B cell (primary cell): ENCODE results near the gene ZNF692. TPM values are rescaled to one million over a fixed set of nuclear protein-coding genes. Genes with fewer than 3 reads are reported as not detected.

Source experiments
- ATAC-seq: fragments of 200-7000 bp; cut with Tn5 transposase; one replicate; pipeline ENCODE4 v1.10.0; 2021; ENCODE audit warnings: low read depth, mild to moderate bottlenecking, moderate number of reproducible peaks, moderate library complexity
- CTCF ChIA-PET: fragments of 350-600 bp; sonication (Branson Sonifier 250); formaldehyde crosslinking; loops from one replicate; lab custom pipeline; 2021; ENCODE audit warnings: antibody characterized with exemption, inconsistent platforms; lab: Charles Lee
- POLR2A ChIA-PET: fragments of 350-600 bp; sonication (Branson Sonifier 250); formaldehyde crosslinking; loops from one replicate; lab custom pipeline; 2021; ENCODE audit warnings: antibody characterized with exemption; lab: Charles Lee
- DNase-seq: peaks from one replicate; pipeline ENCODE4 v3.0.0; 2013
- H2AFZ ChIP-seq: 2 replicates; pipeline ENCODE4 v1.6.1; 2012; ENCODE audit warnings: mild to moderate bottlenecking, low read depth, low read length; ENCODE audit not compliant: insufficient read depth, poor library complexity, severe bottlenecking
- H3K27ac ChIP-seq, 2 donors: 1 replicate in 1 of 2; 2 replicates in 1 of 2; pipeline ENCODE4 v1.5.1; 2012 to 2013; ENCODE audit warnings: low read length in 2 of 2, mild to moderate bottlenecking in 2 of 2, moderate library complexity in 1 of 2
- H3K27me3 ChIP-seq, 4 experiments: fragments of 200-600 bp in 1 of 4; sonication (generic) in 1 of 4; replicated peaks in 1 of 4; 1 replicate in 2 of 4; 2 replicates in 2 of 4; pipeline versions ENCODE4 v1.6.1 to v1.7.0; 2013 to 2016; ENCODE audit warnings: low read length in 3 of 4, mild to moderate bottlenecking in 2 of 4, mixed read lengths in 1 of 4, moderate library complexity in 1 of 4; ENCODE audit not compliant: insufficient read depth in 4 of 4, control insufficient read depth in 3 of 4; ENCODE audit errors: control extremely low read depth in 1 of 4
- H3K36me3 ChIP-seq, 2 experiments: replicated peaks in 1 of 2; 1 replicate in 1 of 2; 2 replicates in 1 of 2; pipeline versions ENCODE4 v1.6.1 to v1.7.1; 2013; ENCODE audit warnings: low read length in 1 of 2; ENCODE audit not compliant: insufficient read depth in 2 of 2, control insufficient read depth in 1 of 2; ENCODE audit errors: control extremely low read depth in 1 of 2, extremely low read depth in 1 of 2
- H3K4me1 ChIP-seq, 2 donors: fragments of 200-600 bp in 1 of 2; sonication (generic) in 1 of 2; 1 replicate in 1 of 2; 2 replicates in 1 of 2; pipeline versions ENCODE4 v1.5.1 to v1.6.1; 2013 to 2017; ENCODE audit warnings: low read length in 2 of 2; ENCODE audit not compliant: control insufficient read depth in 2 of 2, insufficient read depth in 2 of 2
- H3K4me2 ChIP-seq: replicated peaks from 2 replicates; pipeline ENCODE3; 2012; ENCODE audit warnings: mild to moderate bottlenecking, low read depth, low read length; ENCODE audit not compliant: poor library complexity, severe bottlenecking
- H3K4me3 ChIP-seq, 5 experiments: fragments of 200-600 bp in 1 of 5; sonication (generic) in 1 of 5; 1 replicate in 3 of 5; 2 replicates in 2 of 5; pipeline versions ENCODE4 v1.5.1 to v1.7.0; 2011 to 2016; ENCODE audit warnings: low read length in 4 of 5, mild to moderate bottlenecking in 4 of 5, low read depth in 2 of 5, control low read depth in 1 of 5, moderate library complexity in 1 of 5; ENCODE audit not compliant: insufficient read depth in 1 of 5; ENCODE audit errors: control extremely low read depth in 1 of 5, extremely low read depth in 1 of 5
- H3K79me2 ChIP-seq: fragments of 200-600 bp; sonication (generic); one replicate; pipeline ENCODE4 v1.6.0; 2016; ENCODE audit warnings: low read length; ENCODE audit not compliant: control insufficient read depth, insufficient read depth
- H3K9ac ChIP-seq: fragments of 200-600 bp; sonication (generic); 2 replicates; pipeline ENCODE4 v1.6.1; 2017; ENCODE audit warnings: mild to moderate bottlenecking, low read length, moderate library complexity
- H3K9me3 ChIP-seq, 3 donors: one replicate each; pipeline versions ENCODE4 v1.6.1 to v1.7.1; 2013; ENCODE audit warnings: low read length in 2 of 3; ENCODE audit not compliant: control insufficient read depth in 2 of 3, insufficient read depth in 1 of 3; ENCODE audit errors: control extremely low read depth in 1 of 3
- H4K20me1 ChIP-seq: 2 replicates; pipeline ENCODE4 v1.6.0; 2012; ENCODE audit warnings: mild to moderate bottlenecking, low read length; ENCODE audit not compliant: insufficient read depth, control insufficient read depth, poor library complexity, severe bottlenecking
- H3K27ac Mint-ChIP-seq: one replicate; pipeline ENCODE4 v1.8.0; 2021; ENCODE audit warnings: mixed read lengths
- H3K27me3 Mint-ChIP-seq: one replicate; pipeline ENCODE4 v1.8.0; 2021; ENCODE audit warnings: mixed read lengths
- H3K4me1 Mint-ChIP-seq: one replicate; pipeline ENCODE4 v1.8.0; 2021; ENCODE audit warnings: mixed read lengths
- H3K4me3 Mint-ChIP-seq: one replicate; pipeline ENCODE4 v1.8.0; 2021; ENCODE audit warnings: mixed read lengths
- H3K9me3 Mint-ChIP-seq: one replicate; pipeline ENCODE4 v1.8.0; 2022; ENCODE audit warnings: mixed read lengths; ENCODE audit not compliant: insufficient read depth
- EZH2 ChIP-seq: IDR thresholded peaks from 2 replicates; pipeline ENCODE4 v1.6.1; 2012; ENCODE audit warnings: borderline replicate concordance, low read depth, mild to moderate bottlenecking, moderate library complexity, low read length; ENCODE audit not compliant: insufficient read depth, poor library complexity, severe bottlenecking
- WGBS: methylation state at CpG from one replicate; pipeline ENCODE4 v1.1.5; 2013; ENCODE audit warnings: missing lambda C conversion rate; ENCODE audit not compliant: insufficient coverage; 5-methylcytosine and 5-hydroxymethylcytosine counted together
- intact Hi-C: fragments of 100-400 bp; cut with micrococcal nuclease; formaldehyde crosslinking; loops from one replicate; pipeline ENCODE4 v1.10.0; 2022
- polyA plus RNA-seq: library from polyadenylated mRNA; depleted of rRNA; stranded (reverse); fragments of >200 nt; gene quantifications from 2 replicates; pipeline ENCODE4 v1.2.3, GENCODE V29; 2012
- total RNA-seq, 2 donors: library from RNA; stranded (reverse); fragments of 120-200 nt in 1 of 2; gene quantifications; 1 replicate in 1 of 2; 2 replicates in 1 of 2; pipeline versions ENCODE4 v1.2.3 to v1.2.4, GENCODE V29; 2013 to 2022
- TF ChIP-seq, protein P1 (sequence below): fragments of 200-600 bp; IDR thresholded peaks from one replicate; pipeline ENCODE4 v1.8.0; 2022; ENCODE audit warnings: antibody characterized with exemption, mild to moderate bottlenecking

ZNF692 gene
- total and polyA plus RNA-seq, 2 donors (not counting 1 experiment from before 2014, with no cell fraction given) = 56.9 to 157 TPM

DNA sequence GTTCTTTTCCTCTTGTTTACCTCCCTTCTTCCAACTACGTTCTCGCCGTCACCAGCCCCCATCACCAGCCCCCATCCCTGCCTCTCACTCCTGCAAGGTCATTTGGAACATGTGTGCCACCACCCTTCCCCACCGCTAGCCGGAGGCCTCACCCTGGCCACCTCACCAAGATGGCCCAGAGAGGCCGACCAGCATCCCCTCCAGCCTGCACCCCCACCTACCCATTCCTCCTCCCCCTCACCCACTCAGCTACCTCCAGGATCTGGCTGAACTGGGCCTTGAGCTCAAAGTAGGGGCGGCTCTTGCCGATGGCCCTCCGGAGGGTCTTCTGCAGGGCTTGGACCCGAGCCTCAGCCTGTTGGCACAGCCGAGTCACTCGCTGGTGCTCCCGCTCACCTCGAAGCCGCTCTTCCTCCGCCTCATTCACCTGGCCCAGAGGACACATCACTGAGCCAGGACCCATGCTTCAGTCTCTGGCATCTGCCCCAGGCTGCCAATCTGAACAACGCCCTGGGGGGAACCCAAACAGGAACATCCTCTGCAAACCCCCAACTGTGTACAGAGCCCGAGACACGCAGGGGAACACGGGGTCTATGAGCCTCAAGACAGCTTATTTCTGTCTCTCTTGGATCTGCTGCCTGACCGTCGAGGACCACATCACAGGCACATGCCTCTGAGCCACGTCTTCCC is 46.0 kb downstream of the ZNF692 start:
- H3K9me3 Mint-ChIP-seq = no peaks in the 10 kb centered on the region
- POLR2A ChIA-PET = interaction anchor here (0.8 kb wide), 1 partner anchor 10 kb away, joined by 3 read pairs; no protein-coding TSS in a partner anchor
- H3K4me3 Mint-ChIP-seq = no peak overlapping the region
- Histone ChIP-seq H3K79me2 (peaks cover 32% of the 10 kb centered on the region), H3K27ac (no peak overlapping the region), H2AFZ (no peak overlapping the region), H4K20me1 (peaks cover under 1% of the 10 kb centered on the region), H3K27me3 (no peaks in the 10 kb centered on the region), H3K4me3 (no peak overlapping the region), H3K36me3 (peaks cover 2 to 62% of the 10 kb centered on the region in 2 experiments), H3K9ac (no peak overlapping the region), H3K4me1 (peaks cover 23 to 30% of the 10 kb centered on the region in 2 donors), H3K9me3 (no peaks in the 10 kb centered on the region), H3K4me2 (no peak overlapping the region)
- peaks cover 24% of the 10 kb centered on the region for H3K4me1 Mint-ChIP-seq
- WGBS = 97% methylated on average over 23 of the region's 23 CpGs
- H3K27ac Mint-ChIP-seq = no peak overlapping the region
- TF ChIP-seq EZH2 = no peak
- TF ChIP-seq, protein P1, sequence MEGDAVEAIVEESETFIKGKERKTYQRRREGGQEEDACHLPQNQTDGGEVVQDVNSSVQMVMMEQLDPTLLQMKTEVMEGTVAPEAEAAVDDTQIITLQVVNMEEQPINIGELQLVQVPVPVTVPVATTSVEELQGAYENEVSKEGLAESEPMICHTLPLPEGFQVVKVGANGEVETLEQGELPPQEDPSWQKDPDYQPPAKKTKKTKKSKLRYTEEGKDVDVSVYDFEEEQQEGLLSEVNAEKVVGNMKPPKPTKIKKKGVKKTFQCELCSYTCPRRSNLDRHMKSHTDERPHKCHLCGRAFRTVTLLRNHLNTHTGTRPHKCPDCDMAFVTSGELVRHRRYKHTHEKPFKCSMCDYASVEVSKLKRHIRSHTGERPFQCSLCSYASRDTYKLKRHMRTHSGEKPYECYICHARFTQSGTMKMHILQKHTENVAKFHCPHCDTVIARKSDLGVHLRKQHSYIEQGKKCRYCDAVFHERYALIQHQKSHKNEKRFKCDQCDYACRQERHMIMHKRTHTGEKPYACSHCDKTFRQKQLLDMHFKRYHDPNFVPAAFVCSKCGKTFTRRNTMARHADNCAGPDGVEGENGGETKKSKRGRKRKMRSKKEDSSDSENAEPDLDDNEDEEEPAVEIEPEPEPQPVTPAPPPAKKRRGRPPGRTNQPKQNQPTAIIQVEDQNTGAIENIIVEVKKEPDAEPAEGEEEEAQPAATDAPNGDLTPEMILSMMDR = no peak
- CTCF ChIA-PET = interaction anchor here (0.9 to 1.8 kb wide), 4 partner anchors 110 to 195 kb away, joined by 3 to 5 read pairs (median 4); no protein-coding TSS in a partner anchor
- intact Hi-C loops = no loop called here
- ATAC-seq (no peak), DNase-seq (peak; percentile 7)
- no peaks in the 10 kb centered on the region for H3K27me3 Mint-ChIP-seq
